ENCODE results near the gene TCEAL7. TPM values are rescaled to one million over a fixed set of nuclear protein-coding genes. Genes with fewer than 3 reads are reported as not detected.
A peak's percentile ranks its signal among the peaks of the same experiment; 100 is the strongest.

Gene TCEAL7
- polyA plus RNA-seq (2011; rRNA removed) (not detected in 2 replicates), polyA plus RNA-seq (2017; fragmentation: RNase III; extraction: RNeasy Plus Mini Kit Qiagen cat#74134 plus additional on column Dnase treatment) (not detected in 3 replicates), polyA minus RNA-seq (2011; rRNA and poly(A)+ RNA removed) (not detected in 2 replicates)
- polyA plus RNA-seq (2012; cell fraction: cytosol; rRNA removed), result not detected in 2 replicates
- not detected in 2 replicates for polyA plus RNA-seq (2012; cell fraction: nucleus; rRNA removed)

- ChIA-PET POLR2A (no interaction called here), CTCF (interaction anchor here (1.9 kb wide), 1 partner anchor 9 kb away, joined by 7 read pairs; no protein-coding TSS in a partner anchor)
Observed at GRCh38 chrX:103329991-103330390, at the start of gene TCEAL7. Gene TCEAL7 (plus strand): TSS chrX:103330239. CDS start chrX:103331404, 1,165 bp downstream.

GRCh38 chrX:103293118-103293517 lies 36.9 kb upstream of the TCEAL7 start:
- peak; percentile 86 for FAIRE-seq
- CTCF ChIA-PET, result no interaction called here
- ATAC-seq, result no peak

More at GRCh38 chrX:103329991-103330390, at the start of gene TCEAL7:
- 80% methylated on average over 11 of the region's 11 CpGs for WGBS (ENCODE audit: missing lambda C conversion rate)
- no peak within 1 kb of the TSS for H3K4me3 ChIP-seq
- H3K4me2 ChIP-seq, result no peak within 1 kb of the TSS
- FAIRE-seq (no peak), DNase-seq (ENCODE audit: low read depth in 1 of 2, low spot score in 1 of 2) (no peak), ATAC-seq (no peak)
- H3K27ac ChIP-seq, result no peak within 1 kb of the TSS
- no peaks in the 10 kb centered on the region for H3K9me3 ChIP-seq
- TF ChIP-seq MAFK (IDR thresholded peaks at IDR 0.05; ENCODE audit: partially characterized antibody), result no peak
- no peak for TF ChIP-seq ZC3H11A (IDR thresholded peaks at IDR 0.05)
- no peak for TF ChIP-seq MYC (IDR thresholded peaks at IDR 0.05; ENCODE audit: borderline replicate concordance, low read length)
- no peak for TF ChIP-seq EHF (CRISPR knock-in tag; IDR thresholded peaks at IDR 0.05)
- no peak for TF ChIP-seq NR3C1 (IDR thresholded peaks at IDR 0.05)
- TF ChIP-seq ZSCAN20 (CRISPR knock-in tag; IDR thresholded peaks at IDR 0.05), result no peak
- no peak for TF ChIP-seq NFE2L2 (conservative IDR thresholded peaks at IDR 0.05; ENCODE audit: low read length)
- no peak for TF ChIP-seq MAZ (IDR thresholded peaks at IDR 0.05; ENCODE audit: borderline replicate concordance, low read depth, low read length)
- no peak for TF ChIP-seq KDM5A (IDR thresholded peaks at IDR 0.05)
- TF ChIP-seq FOSB (CRISPR knock-in tag; IDR thresholded peaks at IDR 0.05), result no peak
- no peak for TF ChIP-seq EHMT2 (IDR thresholded peaks at IDR 0.05; ENCODE audit: low read depth)
- TF ChIP-seq RCOR1 (IDR thresholded peaks at IDR 0.05; ENCODE audit: low read depth, low read length), result no peak
- TF ChIP-seq SREBF2 (IDR thresholded peaks at IDR 0.05), result no peak
- no peak for TF ChIP-seq KDM1A (IDR thresholded peaks at IDR 0.05; ENCODE audit: low read depth)
- no peak for TF ChIP-seq USF2 (IDR thresholded peaks at IDR 0.05)
- TF ChIP-seq CBX8 (IDR thresholded peaks at IDR 0.05), result no peak
- no peak for TF ChIP-seq CHD2 (IDR thresholded peaks at IDR 0.05; ENCODE audit: low read length, partially characterized antibody)
- no peak for TF ChIP-seq HEYL (CRISPR knock-in tag; IDR thresholded peaks at IDR 0.05)
- no peak for TF ChIP-seq ATOH8 (CRISPR knock-in tag; IDR thresholded peaks at IDR 0.05; ENCODE audit: low read depth)
- TF ChIP-seq BCL3 (IDR thresholded peaks at IDR 0.05), result no peak
- H3K4me1 ChIP-seq, result no peaks in the 10 kb centered on the region

More at GRCh38 chrX:103293118-103293517, 36.9 kb upstream of the TCEAL7 start:
- POLR2A ChIA-PET, result no interaction called here
- TF ChIP-seq GATA3 (IDR thresholded peaks at IDR 0.05; ENCODE audit: borderline replicate concordance) (no peak), HDAC2 (IDR thresholded peaks at IDR 0.05) (no peak), FOXS1 (CRISPR knock-in tag; IDR thresholded peaks at IDR 0.05) (no peak), FOSL2 (IDR thresholded peaks at IDR 0.05) (no peak), FOSL2 (CRISPR knock-in tag; IDR thresholded peaks at IDR 0.05) (no peak), SMC3 (IDR thresholded peaks at IDR 0.05) (no peak), HOXB5 (CRISPR knock-in tag; IDR thresholded peaks at IDR 0.05) (no peak), ZSCAN20 (CRISPR knock-in tag; IDR thresholded peaks at IDR 0.05) (no peak), HOXA7 (CRISPR knock-in tag; IDR thresholded peaks at IDR 0.05) (no peak), ZNF302 (CRISPR knock-in tag; IDR thresholded peaks at IDR 0.05) (no peak), RFX5 (IDR thresholded peaks at IDR 0.05) (no peak), CEBPB (IDR thresholded peaks at IDR 0.05) (no peak), CBX8 (IDR thresholded peaks at IDR 0.05) (no peak), CHD2 (IDR thresholded peaks at IDR 0.05; ENCODE audit: low read length, partially characterized antibody) (no peak), EP300 (IDR thresholded peaks at IDR 0.05) (no peak), MYC (IDR thresholded peaks at IDR 0.05; ENCODE audit: borderline replicate concordance, low read length) (no peak), RNF2 (IDR thresholded peaks at IDR 0.05; ENCODE audit: borderline replicate concordance, low read depth) (no peak), TP53 (CRISPR knock-in tag; IDR thresholded peaks at IDR 0.05) (no peak), POLR2A (IDR thresholded peaks at IDR 0.05; ENCODE audit: low read length) (no peak), RARB (CRISPR knock-in tag; IDR thresholded peaks at IDR 0.05) (no peak), EHMT2 (IDR thresholded peaks at IDR 0.05; ENCODE audit: low read depth) (no peak)
- H3K4me3 ChIP-seq, result no peak overlapping the region
- 56% methylated on average over 2 of the region's 2 CpGs for WGBS (ENCODE audit: missing lambda C conversion rate)
- no peaks in the 10 kb centered on the region for H3K9me3 ChIP-seq
- no peak overlapping the region for H3K4me2 ChIP-seq
- no peak for DNase-seq (ENCODE audit: low read depth in 1 of 2, low spot score in 1 of 2)
- no peaks in the 10 kb centered on the region for H3K4me1 ChIP-seq
- H3K27ac ChIP-seq, result no peak overlapping the region

All from A549 (cell line).